ENCODE measurements around the gene BRINP1.

- TF ChIP-seq CTCF (IDR thresholded peaks at IDR 0.05) = no peak
- TF ChIP-seq POLR2A (IDR thresholded peaks at IDR 0.05) = no peak
Observed at GRCh38 chr9:119166096-119166495, 203.1 kb downstream of the BRINP1 start.
